Spleen (tissue), 7 donors: ENCODE results near the gene WDR6.

Experiments
- POLR2A ChIP-seq, 3 donors: fragments of 450-650 bp; IDR thresholded peaks; one replicate each; pipeline ENCODE4 v1.5.1; 2017; ENCODE audit warnings: antibody characterized with exemption in 3 of 3, mild to moderate bottlenecking in 1 of 3
- POLR2AphosphoS5 ChIP-seq, 3 donors: sonication (generic); formaldehyde crosslinking; IDR thresholded peaks; one replicate each; pipeline ENCODE4 v1.5.1; 2017; ENCODE audit warnings: antibody characterized with exemption in 3 of 3
- TF ChIP-seq, protein P1 (sequence below), 11 experiments: fragments of 200-600 bp in 7 of 11; fragments of 450-650 bp in 4 of 11; sonication (generic) in 4 of 11; IDR thresholded peaks in 8 of 11; conservative IDR thresholded peaks in 3 of 11; 1 replicate in 7 of 11; 2 replicates in 4 of 11; pipeline versions ENCODE4 v1.4.0 to v1.8.0; 2016 to 2021; ENCODE audit warnings: antibody characterized with exemption in 11 of 11, inconsistent platforms in 4 of 11, mild to moderate bottlenecking in 1 of 11
- donor health status: DM: no; HTN: no; CAD: no; lungs with moderate emphysema.
- donor health status: DM: no; HTN: no; CAD: no.
- donor health status: DM: no; HTN: no; CAD: no.

DNA sequence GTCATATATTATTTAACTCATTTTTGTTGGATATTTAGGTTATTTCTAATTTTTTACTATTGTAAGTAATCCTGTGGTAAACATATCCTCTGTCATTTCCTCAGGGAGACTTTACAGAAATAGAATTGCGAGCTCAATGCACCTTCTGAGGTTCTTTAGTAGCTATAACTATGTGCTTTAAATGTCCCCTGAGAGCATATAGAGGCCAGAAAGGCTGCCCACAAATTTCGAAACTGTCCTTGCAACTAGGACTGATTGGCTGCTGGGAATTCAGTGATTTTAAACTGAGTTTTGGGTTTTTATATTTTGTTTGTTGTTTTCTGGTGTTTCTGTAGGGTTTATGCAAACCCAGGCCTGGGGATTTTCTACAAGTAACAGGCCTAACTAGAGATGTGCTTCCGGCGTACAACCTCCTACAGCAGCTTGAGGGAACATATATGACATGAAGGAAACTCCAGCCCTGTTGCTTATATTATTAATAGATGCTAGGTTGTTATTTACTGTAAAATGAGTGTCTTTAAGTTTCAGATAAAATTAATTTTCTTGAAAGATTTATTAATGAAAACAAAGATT, 46.3 kb upstream of the WDR6 start:
- TF ChIP-seq, protein P1, sequence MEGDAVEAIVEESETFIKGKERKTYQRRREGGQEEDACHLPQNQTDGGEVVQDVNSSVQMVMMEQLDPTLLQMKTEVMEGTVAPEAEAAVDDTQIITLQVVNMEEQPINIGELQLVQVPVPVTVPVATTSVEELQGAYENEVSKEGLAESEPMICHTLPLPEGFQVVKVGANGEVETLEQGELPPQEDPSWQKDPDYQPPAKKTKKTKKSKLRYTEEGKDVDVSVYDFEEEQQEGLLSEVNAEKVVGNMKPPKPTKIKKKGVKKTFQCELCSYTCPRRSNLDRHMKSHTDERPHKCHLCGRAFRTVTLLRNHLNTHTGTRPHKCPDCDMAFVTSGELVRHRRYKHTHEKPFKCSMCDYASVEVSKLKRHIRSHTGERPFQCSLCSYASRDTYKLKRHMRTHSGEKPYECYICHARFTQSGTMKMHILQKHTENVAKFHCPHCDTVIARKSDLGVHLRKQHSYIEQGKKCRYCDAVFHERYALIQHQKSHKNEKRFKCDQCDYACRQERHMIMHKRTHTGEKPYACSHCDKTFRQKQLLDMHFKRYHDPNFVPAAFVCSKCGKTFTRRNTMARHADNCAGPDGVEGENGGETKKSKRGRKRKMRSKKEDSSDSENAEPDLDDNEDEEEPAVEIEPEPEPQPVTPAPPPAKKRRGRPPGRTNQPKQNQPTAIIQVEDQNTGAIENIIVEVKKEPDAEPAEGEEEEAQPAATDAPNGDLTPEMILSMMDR (IDR thresholded peaks at IDR 0.05 in 8 of 11, conservative IDR thresholded peaks at IDR 0.05 in 3 of 11), result no peak
- no peak for TF ChIP-seq POLR2A (IDR thresholded peaks at IDR 0.05)
- TF ChIP-seq POLR2AphosphoS5 (IDR thresholded peaks at IDR 0.05), result no peak
